ENCODE data around the gene CHI3L1.

The CHI3L1 gene

DNA sequence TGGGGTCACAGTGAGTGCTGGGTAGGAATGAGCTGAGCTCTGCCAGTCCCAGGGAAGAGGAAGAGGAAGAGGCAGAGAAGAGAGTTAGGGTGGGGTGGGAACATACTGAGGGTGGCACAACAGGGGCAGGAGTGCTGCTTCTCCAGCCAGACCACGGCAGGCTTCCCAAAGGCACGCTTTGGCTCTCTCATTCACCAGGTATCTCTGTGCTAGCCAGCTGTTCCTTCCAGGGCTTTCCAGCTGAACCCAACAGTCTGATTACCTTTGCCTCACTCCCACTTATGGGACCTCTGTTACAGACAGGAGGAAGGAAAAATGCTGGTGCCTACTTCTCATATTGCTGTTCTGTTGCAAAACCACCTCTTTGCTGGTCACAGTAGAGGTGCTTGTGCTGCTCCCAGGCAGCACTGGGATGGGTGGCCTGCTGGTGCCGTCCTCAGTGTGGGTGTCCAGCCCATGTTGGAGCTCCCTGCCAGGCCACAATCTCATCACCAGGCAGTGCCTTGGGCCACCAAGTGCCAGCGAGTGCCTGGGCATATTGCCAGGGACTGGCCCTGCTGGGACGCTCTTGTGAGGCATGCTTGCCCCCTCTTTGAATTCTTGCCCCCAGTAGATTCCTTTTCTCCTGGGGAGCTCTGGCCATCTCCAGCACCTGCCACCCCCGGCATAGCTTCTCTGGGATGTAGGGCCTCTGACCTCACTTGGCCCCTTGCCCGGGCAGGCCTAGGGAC lies 56.8 kb downstream of the CHI3L1 start:
- no peak for DNase-seq
